K562 (cell line): ENCODE measurements around the gene SRBD1. TPM values are rescaled to one million over a fixed set of nuclear protein-coding genes. Genes with fewer than 3 reads are reported as not detected.
A peak's percentile ranks its signal among the peaks of the same experiment; 100 is the strongest.

ENCODE experiments used
- ARID1B ChIP-seq: fragments of 450-650 bp; IDR thresholded peaks from 2 replicates; pipeline ENCODE4 v1.6.1; 2016; ENCODE audit warnings: antibody characterized with exemption, mild to moderate bottlenecking, inconsistent platforms
- ASH1L ChIP-seq: fragments of 450-650 bp; IDR thresholded peaks from 2 replicates; pipeline ENCODE4 v1.6.1; 2018; ENCODE audit warnings: borderline replicate concordance, mild to moderate bottlenecking, low read depth; ENCODE audit not compliant: partially characterized antibody
- CBFA2T3 ChIP-seq: fragments of 450-650 bp; IDR thresholded peaks from 2 replicates; pipeline ENCODE4 v1.6.1; 2017
- E2F5 ChIP-seq: sonication (generic); formaldehyde crosslinking; IDR thresholded peaks from 2 replicates; pipeline ENCODE4 v1.8.0; 2022; ENCODE audit warnings: mild to moderate bottlenecking, missing genetic modification reagents
- MIER1 ChIP-seq: fragments of 450-650 bp; IDR thresholded peaks from 2 replicates; pipeline ENCODE4 v1.6.1; 2016; ENCODE audit warnings: antibody characterized with exemption, mild to moderate bottlenecking, low read depth
- MTF1 ChIP-seq: fragments of 250-450 bp; sonication (Bioruptor Pico); IDR thresholded peaks from 2 replicates; pipeline ENCODE4 v1.9.0; 2021; ENCODE audit warnings: moderate library complexity, mild to moderate bottlenecking, inconsistent platforms, borderline replicate concordance
- NONO ChIP-seq, 2 experiments: fragments of 200-400 bp in 1 of 2; fragments of 450-650 bp in 1 of 2; formaldehyde crosslinking in 1 of 2; IDR thresholded peaks; 2 replicates each; pipeline ENCODE4 v1.6.1; 2017; ENCODE audit warnings: low read depth in 2 of 2, mild to moderate bottlenecking in 2 of 2, moderate library complexity in 2 of 2, low read length in 1 of 2
- PHF21A ChIP-seq: fragments of 450-650 bp; IDR thresholded peaks from 2 replicates; pipeline ENCODE4 v1.6.1; 2017; ENCODE audit warnings: low read depth, borderline replicate concordance
- RBM34 ChIP-seq: fragments of 200-400 bp; formaldehyde crosslinking; IDR thresholded peaks from 2 replicates; pipeline ENCODE4 v1.6.1; 2018; ENCODE audit warnings: low read length, borderline replicate concordance; ENCODE audit not compliant: insufficient read depth
- STAT5B ChIP-seq: fragments of 250-450 bp; sonication (Bioruptor Pico); IDR thresholded peaks from 2 replicates; pipeline ENCODE4 v1.8.0; 2021; ENCODE audit warnings: mild to moderate bottlenecking, inconsistent platforms
- TCF3 ChIP-seq: sonication (generic); formaldehyde crosslinking; IDR thresholded peaks from 2 replicates; pipeline ENCODE4 v1.4.0; 2020; ENCODE audit warnings: mild to moderate bottlenecking, missing genetic modification reagents
- TRIM24 ChIP-seq, 2 experiments: fragments of 450-650 bp; IDR thresholded peaks; 2 replicates each; pipeline ENCODE4 v1.6.1; 2016
- ZBTB12 ChIP-seq: fragments of 250-450 bp; sonication (Bioruptor Pico); IDR thresholded peaks from 2 replicates; pipeline ENCODE4 v1.4.0; 2020
- ZBTB40 ChIP-seq, 2 experiments: fragments of 450-650 bp in 1 of 2; sonication (generic) in 1 of 2; formaldehyde crosslinking in 1 of 2; IDR thresholded peaks; 2 replicates each; pipeline versions ENCODE4 v1.7.1 to v1.9.0; 2016 to 2022; ENCODE audit warnings: inconsistent platforms in 1 of 2, mild to moderate bottlenecking in 1 of 2, missing genetic modification reagents in 1 of 2
- polyA plus RNA-seq, 8 experiments: library from polyadenylated mRNA; depleted of rRNA in 4 of 8; stranded (reverse) in 5 of 8; unstranded in 3 of 8; fragments of >200 nt; fragmentation: Nextera tagmentation in 2 of 8; fragmentation: Illumina TruSeq in 1 of 8; extraction: Ambion mirVana in 2 of 8; extraction: Trizol in 1 of 8; gene quantifications; 2 replicates each; pipeline versions ENCODE4 v1.2.1 to v1.2.3, GENCODE V29; 2011 to 2014; ENCODE audit warnings: inconsistent platforms in 1 of 8, missing spikeins in 1 of 8
- total RNA-seq, 7 experiments: library from RNA; depleted of rRNA in 6 of 7; stranded (reverse); fragments of >200 nt in 6 of 7; fragmentation: Illumina TruSeq in 2 of 7; extraction: Trizol in 2 of 7; gene quantifications; 2 replicates each; pipeline versions ENCODE4 v1.2.1 to v1.2.3, GENCODE V29; 2011 to 2021; ENCODE audit warnings: low replicate concordance in 1 of 7
- TF ChIP-seq, protein P1 (sequence below): sonication (generic); formaldehyde crosslinking; IDR thresholded peaks from 2 replicates; pipeline ENCODE4 v1.8.0; 2022; ENCODE audit warnings: mild to moderate bottlenecking, missing genetic modification reagents

The SRBD1 gene
- total and polyA plus RNA-seq, 9 of the 15 experiments (the other 6 are each of a cell fraction or from before 2014, with no cell fraction given) = 6.9 to 23.2 (median 14.7) TPM

- TF ChIP-seq PHF21A (no peak), CBFA2T3 (peak; percentile 80), MIER1 (no peak), RBM34 (no peak), MTF1 (CRISPR knock-in tag) (no peak), ASH1L (no peak), TRIM24 (IDR thresholded peaks at IDR 0.05) (0 out of 4 replicates have a peak, but pooled peaks of 1 of the 2 experiments have one; percentile 21), ZBTB12 (no peak), E2F5 (CRISPR knock-in tag) (no peak), TCF3 (peak; percentile 32; the same call in 1 of the 2 replicates), NONO (IDR thresholded peaks at IDR 0.05; ENCODE audit: low read depth in 2 of 2, low read length in 1 of 2) (no peak), ARID1B (peak; percentile 69), ZBTB40 (IDR thresholded peaks at IDR 0.05) (no peak), ZBTB40 (CRISPR knock-in tag; IDR thresholded peaks at IDR 0.05) (no peak), STAT5B (CRISPR knock-in tag) (no peak)
- TF ChIP-seq, protein P1, sequence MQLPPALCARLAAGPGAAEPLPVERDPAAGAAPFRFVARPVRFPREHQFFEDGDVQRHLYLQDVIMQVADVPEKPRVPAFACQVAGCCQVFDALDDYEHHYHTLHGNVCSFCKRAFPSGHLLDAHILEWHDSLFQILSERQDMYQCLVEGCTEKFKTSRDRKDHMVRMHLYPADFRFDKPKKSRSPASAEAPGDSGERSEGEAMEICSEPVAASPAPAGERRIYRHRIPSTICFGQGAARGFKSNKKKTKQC = no peak
Observed at GRCh38 chr2:45543257-45543656, 67.8 kb downstream of the SRBD1 start (continued).
